Gastroesophageal sphincter (tissue), 3 donors: ENCODE data around the gene KCNJ3.

ENCODE experiments used
- CTCF ChIP-seq, 4 experiments: fragments of 200-600 bp in 2 of 4; fragments of 450-650 bp in 2 of 4; sonication (generic) in 1 of 4; IDR thresholded peaks; one replicate each; pipeline ENCODE4 v1.5.1; 2017 to 2019; ENCODE audit warnings: antibody characterized with exemption in 4 of 4, mild to moderate bottlenecking in 2 of 4, moderate library complexity in 2 of 4
- POLR2A ChIP-seq, 2 donors: fragments of 450-650 bp; IDR thresholded peaks; one replicate each; pipeline ENCODE4 v1.6.1; 2017; ENCODE audit warnings: antibody characterized with exemption in 2 of 2, mild to moderate bottlenecking in 2 of 2, moderate library complexity in 1 of 2
- POLR2AphosphoS5 ChIP-seq: sonication (generic); formaldehyde crosslinking; IDR thresholded peaks from one replicate; pipeline ENCODE4 v1.6.1; 2017; ENCODE audit warnings: antibody characterized with exemption

GRCh38 chr2:154837035-154837434 is 138.5 kb downstream of the KCNJ3 start:
- TF ChIP-seq POLR2A (IDR thresholded peaks at IDR 0.05), result no peak
- TF ChIP-seq CTCF (IDR thresholded peaks at IDR 0.05), result no peak
- TF ChIP-seq POLR2AphosphoS5, result no peak
